MM.1S (cell line): ENCODE measurements around the gene ANHX.

Source experiments
- EZH2 ChIP-seq: fragments of 300-600 bp; sonication (generic); optimal IDR thresholded peaks from 2 replicates; pipeline ENCODE3; 2017; ENCODE audit warnings: low read depth, mild to moderate bottlenecking, antibody characterized with exemption, low read length, mixed read lengths
- TF ChIP-seq, protein P1 (sequence below): fragments of 300-600 bp; sonication (generic); IDR thresholded peaks from 2 replicates; pipeline ENCODE4 v1.5.1; 2016; ENCODE audit warnings: antibody characterized with exemption, low read length, mixed read lengths

DNA sequence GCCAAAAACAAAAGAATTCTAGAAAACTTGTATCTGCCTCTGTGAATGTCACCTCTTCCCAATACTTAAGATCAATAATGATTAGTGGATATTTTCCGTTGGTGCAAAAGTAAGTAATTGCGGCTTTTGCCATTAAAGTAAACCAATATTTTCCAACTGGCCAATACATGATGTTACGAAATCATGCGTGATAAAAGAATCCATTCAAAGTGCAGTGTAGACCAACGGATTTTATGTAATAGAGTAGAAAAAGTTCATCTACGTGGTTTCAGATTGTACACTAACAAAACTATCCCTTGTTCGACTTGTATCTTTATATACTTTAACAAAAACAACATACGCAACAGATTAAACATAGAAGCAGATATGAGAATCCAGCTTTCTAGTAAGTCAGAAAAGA, 55.0 kb downstream of the ANHX start:
- TF ChIP-seq, protein P1, sequence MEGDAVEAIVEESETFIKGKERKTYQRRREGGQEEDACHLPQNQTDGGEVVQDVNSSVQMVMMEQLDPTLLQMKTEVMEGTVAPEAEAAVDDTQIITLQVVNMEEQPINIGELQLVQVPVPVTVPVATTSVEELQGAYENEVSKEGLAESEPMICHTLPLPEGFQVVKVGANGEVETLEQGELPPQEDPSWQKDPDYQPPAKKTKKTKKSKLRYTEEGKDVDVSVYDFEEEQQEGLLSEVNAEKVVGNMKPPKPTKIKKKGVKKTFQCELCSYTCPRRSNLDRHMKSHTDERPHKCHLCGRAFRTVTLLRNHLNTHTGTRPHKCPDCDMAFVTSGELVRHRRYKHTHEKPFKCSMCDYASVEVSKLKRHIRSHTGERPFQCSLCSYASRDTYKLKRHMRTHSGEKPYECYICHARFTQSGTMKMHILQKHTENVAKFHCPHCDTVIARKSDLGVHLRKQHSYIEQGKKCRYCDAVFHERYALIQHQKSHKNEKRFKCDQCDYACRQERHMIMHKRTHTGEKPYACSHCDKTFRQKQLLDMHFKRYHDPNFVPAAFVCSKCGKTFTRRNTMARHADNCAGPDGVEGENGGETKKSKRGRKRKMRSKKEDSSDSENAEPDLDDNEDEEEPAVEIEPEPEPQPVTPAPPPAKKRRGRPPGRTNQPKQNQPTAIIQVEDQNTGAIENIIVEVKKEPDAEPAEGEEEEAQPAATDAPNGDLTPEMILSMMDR: no peak
- TF ChIP-seq EZH2: no peak
